ENCODE data around the gene OTULINL. TPM values are rescaled to one million over a fixed set of nuclear protein-coding genes. Genes with fewer than 3 reads are reported as not detected.

The OTULINL gene
- total RNA-seq, 3 donors from 2014 or later (not counting 1 experiment from before 2014, with no cell fraction given) = 33.0 to 67.4 (median 51.8) TPM

- no peak for TF ChIP-seq CTCF (IDR thresholded peaks at IDR 0.05)
- Mint-ChIP-seq H3K4me3 (peak overlapping the region; percentile 81), H3K9me3 (no peaks in the 10 kb centered on the region), H3K27ac (peak overlapping the region in 1 of 2 donors; percentile 71), H3K36me3 (no peaks in the 10 kb centered on the region), H3K4me1 (peaks cover 32 to 35% of the 10 kb centered on the region in 2 donors), H3K27me3 (ENCODE audit: low read depth in 2 of 2) (peaks cover 0 to 16% of the 10 kb centered on the region in 2 donors)
- Histone ChIP-seq H3K9me3 (ENCODE audit: control insufficient read depth, insufficient read depth, low read length) (no peaks in the 10 kb centered on the region), H3K4me3 (ENCODE audit: low read length) (no peak overlapping the region), H3K4me1 (ENCODE audit: control insufficient read depth, insufficient read depth, low read length) (peaks cover 24% of the 10 kb centered on the region), H3K27me3 (ENCODE audit: control insufficient read depth, insufficient read depth, low read length) (no peaks in the 10 kb centered on the region), H3K27ac (ENCODE audit: low read length) (no peak overlapping the region), H3K36me3 (ENCODE audit: control insufficient read depth, insufficient read depth, low read length) (no peaks in the 10 kb centered on the region)
- 94% methylated on average over 2 of the region's 4 CpGs for WGBS (ENCODE audit: insufficient coverage)
- intact Hi-C loops (cut with micrococcal nuclease) = loop anchor here (5.0 kb wide), 1 partner anchor 227 kb away; no protein-coding TSS in a partner anchor
- DNase-seq (no peak), ATAC-seq (no peak)
Measured at GRCh38 chr5:14579731-14580397, 1.7 kb upstream of the OTULINL start.

- intact Hi-C loops (cut with micrococcal nuclease) = loop anchor here (5.0 kb wide), 1 partner anchor 227 kb away; no protein-coding TSS in a partner anchor
- peak overlapping the region; percentile 81 for H3K4me3 Mint-ChIP-seq
- Histone ChIP-seq H3K4me1 (ENCODE audit: control insufficient read depth, insufficient read depth, low read length) (peaks cover 25% of the 10 kb centered on the region), H3K9me3 (ENCODE audit: control insufficient read depth, insufficient read depth, low read length) (no peaks in the 10 kb centered on the region), H3K27me3 (ENCODE audit: control insufficient read depth, insufficient read depth, low read length) (no peaks in the 10 kb centered on the region), H3K36me3 (ENCODE audit: control insufficient read depth, insufficient read depth, low read length) (no peaks in the 10 kb centered on the region), H3K27ac (ENCODE audit: low read length) (no peak overlapping the region), H3K4me3 (ENCODE audit: low read length) (no peak overlapping the region)
- TF ChIP-seq CTCF (IDR thresholded peaks at IDR 0.05) = no peak
- ATAC-seq (no peak), DNase-seq (no peak)
- H3K4me1 Mint-ChIP-seq = peaks cover 30 to 36% of the 10 kb centered on the region in 2 donors
- H3K9me3 Mint-ChIP-seq = no peaks in the 10 kb centered on the region
- 95% methylated on average over 6 of the region's 6 CpGs for WGBS (ENCODE audit: insufficient coverage)
- H3K36me3 Mint-ChIP-seq = no peaks in the 10 kb centered on the region
- H3K27me3 Mint-ChIP-seq (ENCODE audit: low read depth in 2 of 2) = peaks cover 0 to 16% of the 10 kb centered on the region in 2 donors
- H3K27ac Mint-ChIP-seq = peak overlapping the region; percentile 71 to 81
Measured at GRCh38 chr5:14580398-14581034, 1.1 kb upstream of the OTULINL start.

GRCh38 chr5:14581891-14582796, 552 bp downstream of the OTULINL start:
- Histone ChIP-seq H3K27me3 (ENCODE audit: control insufficient read depth, insufficient read depth, low read length) (no peaks in the 10 kb centered on the region), H3K36me3 (ENCODE audit: control insufficient read depth, insufficient read depth, low read length) (no peaks in the 10 kb centered on the region), H3K4me3 (ENCODE audit: low read length) (peak overlapping the region; percentile 68), H3K4me1 (ENCODE audit: control insufficient read depth, insufficient read depth, low read length) (peaks cover 28% of the 10 kb centered on the region), H3K27ac (ENCODE audit: low read length) (peak overlapping the region; percentile 89), H3K9me3 (ENCODE audit: control insufficient read depth, insufficient read depth, low read length) (no peaks in the 10 kb centered on the region)
- peak; percentile 85 to 93 (median 87) for ATAC-seq
- intact Hi-C loops (cut with micrococcal nuclease) = loop anchor here (1.0 to 5.0 kb wide), 2 partner anchors 82 to 225 kb away; partner anchors contain the start of gene OTULIN
- Mint-ChIP-seq H3K4me1 (peaks cover 34 to 51% of the 10 kb centered on the region in 2 donors), H3K36me3 (no peaks in the 10 kb centered on the region), H3K4me3 (peak overlapping the region; percentile 83), H3K27me3 (ENCODE audit: low read depth in 2 of 2) (peaks cover 0 to 16% of the 10 kb centered on the region in 2 donors), H3K9me3 (no peaks in the 10 kb centered on the region), H3K27ac (peak overlapping the region; percentile 81 to 86)
- peak; percentile 17 for TF ChIP-seq CTCF (IDR thresholded peaks at IDR 0.05)
- WGBS (ENCODE audit: insufficient coverage) = 4% methylated on average over 86 of the region's 86 CpGs
- DNase-seq = peak; percentile 80 to 93

Data from natural killer cell (primary cell).